GM12878 (cell line): Measurements from ENCODE around the gene GIPC3. TPM values are rescaled to one million over a fixed set of nuclear protein-coding genes. Genes with fewer than 3 reads are reported as not detected.
A peak's percentile ranks its signal among the peaks of the same experiment; 100 is the strongest.

ENCODE experiments used
- CREB1 ChIP-seq: IDR thresholded peaks from 2 replicates; pipeline ENCODE4 v1.6.1; 2012; ENCODE audit warnings: low read depth, mild to moderate bottlenecking, inconsistent platforms
- NBN ChIP-seq: fragments of 450-650 bp; IDR thresholded peaks from 2 replicates; pipeline ENCODE4 v1.6.1; 2016
- POLR2AphosphoS5 ChIP-seq: IDR thresholded peaks from 2 replicates; pipeline ENCODE4 v1.6.1; 2011; ENCODE audit warnings: mild to moderate bottlenecking, low read length, inconsistent platforms
- RCOR1 ChIP-seq: conservative IDR thresholded peaks from 2 replicates; pipeline ENCODE4 v1.6.1; 2012; ENCODE audit warnings: low read depth, low read length, improper control_type of control experiment
- STAT3 ChIP-seq: IDR thresholded peaks from 2 replicates; pipeline ENCODE4 v1.6.1; 2011; ENCODE audit warnings: low read depth, low read length, improper control_type of control experiment
- SUPT20H ChIP-seq: IDR thresholded peaks from 2 replicates; pipeline ENCODE4 v1.6.1; 2011; ENCODE audit warnings: low read depth, mild to moderate bottlenecking, low read length, moderate library complexity, borderline replicate concordance; ENCODE audit not compliant: control insufficient read depth
- TAF1 ChIP-seq: IDR thresholded peaks from 2 replicates; pipeline ENCODE4 v1.6.1; 2011; ENCODE audit warnings: mild to moderate bottlenecking, low read depth, low read length, borderline replicate concordance
- ZNF207 ChIP-seq: fragments of 450-650 bp; IDR thresholded peaks from 2 replicates; pipeline ENCODE4 v1.6.1; 2014; ENCODE audit warnings: antibody characterized with exemption, mild to moderate bottlenecking, borderline replicate concordance
- polyA plus RNA-seq, 11 experiments: library from polyadenylated mRNA; depleted of rRNA in 4 of 11; unstranded in 6 of 11; stranded (reverse) in 5 of 11; fragments of >200 nt; fragmentation: Nextera tagmentation in 4 of 11; fragmentation: Illumina TruSeq in 1 of 11; extraction: Ambion mirVana in 4 of 11; extraction: Trizol in 1 of 11; gene quantifications; 1 replicate in 1 of 11; 2 replicates in 10 of 11; pipeline versions ENCODE4 v1.2.1 to v1.2.3, GENCODE V29; 2011 to 2016; ENCODE audit warnings: inconsistent platforms in 2 of 11, missing spikeins in 2 of 11, low read depth in 1 of 11
- total RNA-seq, 4 experiments: library from RNA; depleted of rRNA in 3 of 4; stranded (reverse); fragments of >200 nt in 3 of 4; fragmentation: Illumina TruSeq in 1 of 4; extraction: Trizol in 1 of 4; gene quantifications; 2 replicates each; pipeline versions ENCODE4 v1.2.1 to v1.2.3, GENCODE V29; 2013 to 2021
- TF ChIP-seq, protein P1 (sequence below): fragments of 450-650 bp; IDR thresholded peaks from 2 replicates; pipeline ENCODE4 v1.6.1; 2017; ENCODE audit warnings: mild to moderate bottlenecking, moderate library complexity
- TF ChIP-seq, protein P2 (sequence below): IDR thresholded peaks from 2 replicates; pipeline ENCODE4 v1.6.1; 2011; ENCODE audit warnings: mild to moderate bottlenecking, low read depth, low read length, moderate library complexity; ENCODE audit not compliant: insufficient replicate concordance
- TF ChIP-seq, protein P3 (sequence below): IDR thresholded peaks from 2 replicates; pipeline ENCODE4 v1.6.1; 2012; ENCODE audit warnings: improper control_type of control experiment, low read depth, low read length; ENCODE audit not compliant: insufficient replicate concordance
- TF ChIP-seq, protein P4 (sequence below): fragments of 450-650 bp; IDR thresholded peaks from 2 replicates; pipeline ENCODE4 v1.6.1; 2017; ENCODE audit warnings: low read depth, mild to moderate bottlenecking, moderate library complexity
- TF ChIP-seq, protein P5 (sequence below): IDR thresholded peaks from 2 replicates; pipeline ENCODE4 v1.6.1; 2012; ENCODE audit warnings: low read depth, low read length, improper control_type of control experiment

GIPC3 gene
- total and polyA plus RNA-seq, 10 of the 15 experiments (the other 5 are each of a cell fraction or from before 2014, with no cell fraction given) = not detected

DNA sequence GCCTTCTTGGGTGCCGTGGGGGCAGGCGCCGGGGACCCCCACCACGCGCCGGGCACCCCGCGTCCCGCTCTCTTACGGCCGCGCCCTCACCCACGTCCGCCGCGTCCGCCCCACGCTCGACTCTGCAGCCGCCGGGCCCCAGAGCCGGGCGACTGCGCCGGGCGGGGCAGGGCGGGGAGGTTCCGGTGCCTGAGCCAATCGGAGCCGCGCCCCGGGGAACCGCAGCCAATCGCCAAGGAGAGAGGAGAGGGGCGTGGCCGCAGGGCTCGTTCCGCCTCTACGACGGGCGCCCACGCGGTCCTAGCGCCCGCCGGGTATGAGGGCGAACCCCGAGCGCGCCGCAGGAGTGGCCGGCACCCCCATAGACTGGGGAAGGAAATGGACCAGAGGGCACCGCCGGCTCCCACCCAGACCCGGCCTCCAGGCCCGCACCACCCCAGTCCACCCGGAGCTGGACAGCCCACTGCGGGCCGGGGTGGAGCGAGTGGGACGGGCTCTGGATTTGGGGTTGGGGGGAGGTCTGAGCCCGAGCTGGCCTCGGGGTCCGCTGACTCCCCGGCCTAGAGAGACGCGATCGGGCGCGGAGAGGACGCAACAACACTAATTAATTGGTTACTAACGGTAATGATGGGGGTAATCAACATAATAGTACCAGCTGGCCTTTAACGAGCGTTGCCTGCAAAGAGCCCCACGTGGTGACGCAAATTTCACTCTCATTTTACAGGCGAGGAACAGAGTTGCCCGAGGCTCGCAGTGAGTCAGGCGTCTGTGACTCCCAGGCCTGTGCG lies 27.6 kb upstream of the GIPC3 start, which contains the start of gene MFSD12 (continued):
- TF ChIP-seq, protein P1, sequence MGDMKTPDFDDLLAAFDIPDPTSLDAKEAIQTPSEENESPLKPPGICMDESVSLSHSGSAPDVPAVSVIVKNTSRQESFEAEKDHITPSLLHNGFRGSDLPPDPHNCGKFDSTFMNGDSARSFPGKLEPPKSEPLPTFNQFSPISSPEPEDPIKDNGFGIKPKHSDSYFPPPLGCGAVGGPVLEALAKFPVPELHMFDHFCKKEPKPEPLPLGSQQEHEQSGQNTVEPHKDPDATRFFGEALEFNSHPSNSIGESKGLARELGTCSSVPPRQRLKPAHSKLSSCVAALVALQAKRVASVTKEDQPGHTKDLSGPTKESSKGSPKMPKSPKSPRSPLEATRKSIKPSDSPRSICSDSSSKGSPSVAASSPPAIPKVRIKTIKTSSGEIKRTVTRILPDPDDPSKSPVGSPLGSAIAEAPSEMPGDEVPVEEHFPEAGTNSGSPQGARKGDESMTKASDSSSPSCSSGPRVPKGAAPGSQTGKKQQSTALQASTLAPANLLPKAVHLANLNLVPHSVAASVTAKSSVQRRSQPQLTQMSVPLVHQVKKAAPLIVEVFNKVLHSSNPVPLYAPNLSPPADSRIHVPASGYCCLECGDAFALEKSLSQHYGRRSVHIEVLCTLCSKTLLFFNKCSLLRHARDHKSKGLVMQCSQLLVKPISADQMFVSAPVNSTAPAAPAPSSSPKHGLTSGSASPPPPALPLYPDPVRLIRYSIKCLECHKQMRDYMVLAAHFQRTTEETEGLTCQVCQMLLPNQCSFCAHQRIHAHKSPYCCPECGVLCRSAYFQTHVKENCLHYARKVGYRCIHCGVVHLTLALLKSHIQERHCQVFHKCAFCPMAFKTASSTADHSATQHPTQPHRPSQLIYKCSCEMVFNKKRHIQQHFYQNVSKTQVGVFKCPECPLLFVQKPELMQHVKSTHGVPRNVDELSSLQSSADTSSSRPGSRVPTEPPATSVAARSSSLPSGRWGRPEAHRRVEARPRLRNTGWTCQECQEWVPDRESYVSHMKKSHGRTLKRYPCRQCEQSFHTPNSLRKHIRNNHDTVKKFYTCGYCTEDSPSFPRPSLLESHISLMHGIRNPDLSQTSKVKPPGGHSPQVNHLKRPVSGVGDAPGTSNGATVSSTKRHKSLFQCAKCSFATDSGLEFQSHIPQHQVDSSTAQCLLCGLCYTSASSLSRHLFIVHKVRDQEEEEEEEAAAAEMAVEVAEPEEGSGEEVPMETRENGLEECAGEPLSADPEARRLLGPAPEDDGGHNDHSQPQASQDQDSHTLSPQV = no peak
- TF ChIP-seq, protein P2, sequence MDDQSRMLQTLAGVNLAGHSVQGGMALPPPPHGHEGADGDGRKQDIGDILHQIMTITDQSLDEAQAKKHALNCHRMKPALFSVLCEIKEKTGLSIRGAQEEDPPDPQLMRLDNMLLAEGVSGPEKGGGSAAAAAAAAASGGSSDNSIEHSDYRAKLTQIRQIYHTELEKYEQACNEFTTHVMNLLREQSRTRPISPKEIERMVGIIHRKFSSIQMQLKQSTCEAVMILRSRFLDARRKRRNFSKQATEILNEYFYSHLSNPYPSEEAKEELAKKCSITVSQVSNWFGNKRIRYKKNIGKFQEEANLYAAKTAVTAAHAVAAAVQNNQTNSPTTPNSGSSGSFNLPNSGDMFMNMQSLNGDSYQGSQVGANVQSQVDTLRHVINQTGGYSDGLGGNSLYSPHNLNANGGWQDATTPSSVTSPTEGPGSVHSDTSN = no peak
- TF ChIP-seq STAT3 (no peak), RCOR1 (0 out of 2 replicates have a peak, but pooled peaks have one; percentile 51), ZNF207 (no peak), POLR2AphosphoS5 (peak; percentile 34; the same call in 1 of the 2 replicates), TAF1 (peak; percentile 62; the same call in 1 of the 2 replicates), NBN (0 out of 2 replicates have a peak, but pooled peaks have one; percentile 36), CREB1 (peak; percentile 81), SUPT20H (no peak)
- TF ChIP-seq, protein P3, sequence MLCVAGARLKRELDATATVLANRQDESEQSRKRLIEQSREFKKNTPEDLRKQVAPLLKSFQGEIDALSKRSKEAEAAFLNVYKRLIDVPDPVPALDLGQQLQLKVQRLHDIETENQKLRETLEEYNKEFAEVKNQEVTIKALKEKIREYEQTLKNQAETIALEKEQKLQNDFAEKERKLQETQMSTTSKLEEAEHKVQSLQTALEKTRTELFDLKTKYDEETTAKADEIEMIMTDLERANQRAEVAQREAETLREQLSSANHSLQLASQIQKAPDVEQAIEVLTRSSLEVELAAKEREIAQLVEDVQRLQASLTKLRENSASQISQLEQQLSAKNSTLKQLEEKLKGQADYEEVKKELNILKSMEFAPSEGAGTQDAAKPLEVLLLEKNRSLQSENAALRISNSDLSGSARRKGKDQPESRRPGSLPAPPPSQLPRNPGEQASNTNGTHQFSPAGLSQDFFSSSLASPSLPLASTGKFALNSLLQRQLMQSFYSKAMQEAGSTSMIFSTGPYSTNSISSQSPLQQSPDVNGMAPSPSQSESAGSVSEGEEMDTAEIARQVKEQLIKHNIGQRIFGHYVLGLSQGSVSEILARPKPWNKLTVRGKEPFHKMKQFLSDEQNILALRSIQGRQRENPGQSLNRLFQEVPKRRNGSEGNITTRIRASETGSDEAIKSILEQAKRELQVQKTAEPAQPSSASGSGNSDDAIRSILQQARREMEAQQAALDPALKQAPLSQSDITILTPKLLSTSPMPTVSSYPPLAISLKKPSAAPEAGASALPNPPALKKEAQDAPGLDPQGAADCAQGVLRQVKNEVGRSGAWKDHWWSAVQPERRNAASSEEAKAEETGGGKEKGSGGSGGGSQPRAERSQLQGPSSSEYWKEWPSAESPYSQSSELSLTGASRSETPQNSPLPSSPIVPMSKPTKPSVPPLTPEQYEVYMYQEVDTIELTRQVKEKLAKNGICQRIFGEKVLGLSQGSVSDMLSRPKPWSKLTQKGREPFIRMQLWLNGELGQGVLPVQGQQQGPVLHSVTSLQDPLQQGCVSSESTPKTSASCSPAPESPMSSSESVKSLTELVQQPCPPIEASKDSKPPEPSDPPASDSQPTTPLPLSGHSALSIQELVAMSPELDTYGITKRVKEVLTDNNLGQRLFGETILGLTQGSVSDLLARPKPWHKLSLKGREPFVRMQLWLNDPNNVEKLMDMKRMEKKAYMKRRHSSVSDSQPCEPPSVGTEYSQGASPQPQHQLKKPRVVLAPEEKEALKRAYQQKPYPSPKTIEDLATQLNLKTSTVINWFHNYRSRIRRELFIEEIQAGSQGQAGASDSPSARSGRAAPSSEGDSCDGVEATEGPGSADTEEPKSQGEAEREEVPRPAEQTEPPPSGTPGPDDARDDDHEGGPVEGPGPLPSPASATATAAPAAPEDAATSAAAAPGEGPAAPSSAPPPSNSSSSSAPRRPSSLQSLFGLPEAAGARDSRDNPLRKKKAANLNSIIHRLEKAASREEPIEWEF = no peak
- TF ChIP-seq, protein P4, sequence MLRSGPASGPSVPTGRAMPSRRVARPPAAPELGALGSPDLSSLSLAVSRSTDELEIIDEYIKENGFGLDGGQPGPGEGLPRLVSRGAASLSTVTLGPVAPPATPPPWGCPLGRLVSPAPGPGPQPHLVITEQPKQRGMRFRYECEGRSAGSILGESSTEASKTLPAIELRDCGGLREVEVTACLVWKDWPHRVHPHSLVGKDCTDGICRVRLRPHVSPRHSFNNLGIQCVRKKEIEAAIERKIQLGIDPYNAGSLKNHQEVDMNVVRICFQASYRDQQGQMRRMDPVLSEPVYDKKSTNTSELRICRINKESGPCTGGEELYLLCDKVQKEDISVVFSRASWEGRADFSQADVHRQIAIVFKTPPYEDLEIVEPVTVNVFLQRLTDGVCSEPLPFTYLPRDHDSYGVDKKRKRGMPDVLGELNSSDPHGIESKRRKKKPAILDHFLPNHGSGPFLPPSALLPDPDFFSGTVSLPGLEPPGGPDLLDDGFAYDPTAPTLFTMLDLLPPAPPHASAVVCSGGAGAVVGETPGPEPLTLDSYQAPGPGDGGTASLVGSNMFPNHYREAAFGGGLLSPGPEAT = peak; percentile 98
- TF ChIP-seq, protein P5, sequence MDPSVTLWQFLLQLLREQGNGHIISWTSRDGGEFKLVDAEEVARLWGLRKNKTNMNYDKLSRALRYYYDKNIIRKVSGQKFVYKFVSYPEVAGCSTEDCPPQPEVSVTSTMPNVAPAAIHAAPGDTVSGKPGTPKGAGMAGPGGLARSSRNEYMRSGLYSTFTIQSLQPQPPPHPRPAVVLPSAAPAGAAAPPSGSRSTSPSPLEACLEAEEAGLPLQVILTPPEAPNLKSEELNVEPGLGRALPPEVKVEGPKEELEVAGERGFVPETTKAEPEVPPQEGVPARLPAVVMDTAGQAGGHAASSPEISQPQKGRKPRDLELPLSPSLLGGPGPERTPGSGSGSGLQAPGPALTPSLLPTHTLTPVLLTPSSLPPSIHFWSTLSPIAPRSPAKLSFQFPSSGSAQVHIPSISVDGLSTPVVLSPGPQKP = peak; percentile 79
